NCI-H1048 (cell line): ENCODE data around the gene ABLIM1.

Source experiments
- DNase-seq: peaks from one replicate; lab custom pipeline; 2025; lab: John Stamatoyannopoulos, UW

Gene ABLIM1

DNA sequence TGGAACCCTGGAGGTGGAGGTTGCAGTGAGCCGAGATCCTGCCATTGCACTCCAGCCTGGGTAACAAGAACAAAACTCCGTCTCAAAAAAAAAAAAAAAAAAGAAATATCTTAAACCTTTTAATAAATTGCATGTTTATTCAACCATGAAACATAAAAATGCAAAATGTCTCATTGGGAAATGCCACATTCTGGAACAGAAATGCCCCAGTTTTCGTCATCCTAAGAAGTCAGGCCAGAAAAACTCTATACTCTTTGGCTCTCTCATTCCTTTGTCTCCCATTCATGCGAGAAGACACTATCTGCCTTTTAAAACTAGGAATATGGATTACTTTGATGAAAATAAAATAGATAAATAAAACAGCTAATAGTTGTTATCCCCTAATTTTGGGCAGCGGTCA lies 21.5 kb upstream of the ABLIM1 start:
- no peak for DNase-seq

- no peak for DNase-seq
These were observed 20.7 kb upstream of the ABLIM1 start for GRCh38 chr10:114678820-114679219.

DNA sequence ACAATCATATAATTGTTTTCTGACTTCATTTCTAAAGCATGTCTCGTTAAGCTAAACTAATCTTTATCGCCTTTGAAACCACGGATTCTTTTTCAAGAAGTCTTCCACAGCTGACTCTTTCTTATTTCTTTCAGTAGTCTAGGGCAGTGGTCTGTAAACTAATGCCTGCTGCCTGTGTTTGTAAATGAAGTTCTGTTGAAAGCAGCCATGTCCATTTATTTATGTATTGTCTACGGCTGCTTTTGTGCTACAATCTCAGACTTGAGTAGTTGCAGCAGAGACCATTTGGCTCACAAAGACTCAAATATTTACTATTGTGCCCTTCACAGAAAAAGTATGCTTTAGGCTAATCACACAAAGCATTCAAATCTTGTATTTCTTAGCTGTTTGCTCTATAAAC lies 20.3 kb upstream of the ABLIM1 start:
- no peak for DNase-seq

GRCh38 chr10:114674346-114674745 lies 16.3 kb upstream of the ABLIM1 start:
- DNase-seq: no peak

GRCh38 chr10:114669648-114670047 lies 11.6 kb upstream of the ABLIM1 start:
- no peak for DNase-seq

GRCh38 chr10:114668375-114669080 lies 10.5 kb upstream of the ABLIM1 start:
- DNase-seq: no peak

DNA sequence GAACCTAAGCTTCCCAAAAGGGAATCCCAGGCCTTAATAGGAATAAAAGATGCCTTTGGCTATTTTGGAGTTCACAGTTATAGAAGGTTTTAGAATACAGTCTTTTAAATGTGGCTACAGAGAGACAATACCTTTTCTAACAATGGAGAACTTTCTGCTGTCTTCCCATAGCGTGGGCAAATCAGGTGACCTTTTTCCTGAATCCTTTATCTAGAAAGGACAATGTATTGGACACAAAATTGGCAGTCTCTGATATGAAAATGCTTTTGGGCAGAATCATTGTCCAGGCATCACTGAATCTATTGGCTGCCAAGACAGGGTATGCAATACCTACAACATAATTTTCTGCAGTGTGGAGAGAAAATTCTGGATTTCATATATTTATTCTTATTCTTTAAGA lies 7.8 kb upstream of the ABLIM1 start:
- no peak for DNase-seq

- no peak for DNase-seq
These were observed 7.3 kb upstream of the ABLIM1 start for GRCh38 chr10:114665406-114665805.

GRCh38 chr10:114664127-114664526 lies 6.1 kb upstream of the ABLIM1 start:
- DNase-seq: no peak

DNA sequence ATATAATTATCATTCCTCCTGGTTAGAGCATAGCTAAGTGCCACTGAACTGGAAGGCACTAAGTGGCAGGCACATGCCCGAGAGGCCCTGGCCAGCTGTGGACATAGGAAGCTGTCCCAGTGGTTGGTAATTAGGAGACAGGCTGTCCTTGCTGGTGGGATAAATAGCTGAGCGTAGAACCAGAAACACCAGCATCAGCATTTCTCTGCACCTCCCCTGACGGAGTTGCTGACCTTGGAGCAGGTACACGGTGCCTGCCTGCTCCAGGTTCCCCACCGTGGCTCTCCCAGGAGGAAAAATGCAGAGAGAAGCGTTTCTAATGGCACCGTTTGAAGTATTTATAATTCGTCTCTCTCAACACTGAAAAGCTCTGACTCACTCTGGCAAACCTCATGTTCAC lies 5.6 kb upstream of the ABLIM1 start:
- no peak for DNase-seq

DNA sequence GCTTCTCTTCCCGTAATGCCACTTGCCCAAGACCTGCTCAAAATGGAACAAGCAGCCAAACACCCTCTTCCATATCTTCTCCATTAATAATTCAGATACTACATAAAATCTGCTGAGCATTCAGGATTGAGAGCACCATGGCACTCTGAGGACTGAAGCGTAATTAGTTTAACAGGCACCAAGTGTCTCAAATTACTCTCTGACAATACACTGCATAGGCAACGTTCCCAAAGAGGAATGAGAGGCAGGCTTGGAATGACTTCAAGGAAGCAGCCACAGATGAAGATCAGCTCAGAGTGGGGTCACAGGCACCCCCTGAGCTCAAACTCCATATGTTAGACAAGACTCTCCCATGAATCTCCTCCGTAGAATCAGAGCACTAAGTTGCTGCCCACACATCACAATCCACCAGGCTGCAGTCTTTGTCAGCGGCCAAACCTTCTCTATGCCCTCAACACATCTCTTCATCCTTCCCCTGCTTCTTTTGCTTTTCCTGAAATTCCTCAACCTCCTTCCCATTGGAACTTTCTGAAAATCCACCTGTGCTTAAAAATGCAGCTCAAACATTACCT lies 4.7 kb upstream of the ABLIM1 start:
- DNase-seq: no peak

DNA sequence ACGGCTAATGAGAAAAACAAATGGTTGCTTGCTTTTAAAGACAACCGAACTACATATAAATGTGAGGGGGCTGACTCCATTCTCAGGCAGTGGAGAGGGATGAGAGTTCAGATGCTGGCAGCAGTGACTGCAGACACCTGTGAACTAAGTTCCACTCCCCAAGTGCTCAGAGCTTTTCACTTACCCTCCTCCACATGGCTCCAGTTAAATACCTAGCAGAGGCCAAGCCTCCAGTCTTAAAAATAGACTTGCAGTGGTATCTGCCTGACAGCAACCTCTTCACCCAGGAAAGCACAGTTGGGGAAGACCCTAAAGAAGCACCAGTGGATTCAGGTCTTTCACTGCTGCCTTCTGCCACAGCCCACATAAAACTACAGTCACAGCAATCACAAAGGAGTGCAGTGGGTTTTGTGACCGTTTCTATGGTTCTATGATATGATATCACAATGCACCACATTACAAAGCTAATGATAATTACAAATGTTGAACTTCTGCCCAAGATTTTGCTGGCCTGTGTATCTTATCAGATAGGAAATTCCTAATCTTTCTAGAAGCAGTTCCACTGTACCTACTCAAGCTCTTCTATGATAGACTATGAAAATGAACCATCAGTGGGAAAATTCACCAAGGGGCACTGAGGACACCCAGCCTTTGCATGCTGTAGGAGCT lies 3.3 kb upstream of the ABLIM1 start:
- no peak for DNase-seq

- DNase-seq: no peak
These were observed 2.4 kb downstream of the ABLIM1 start for GRCh38 chr10:114655671-114656070.

- DNase-seq: no peak
These were observed 3.1 kb downstream of the ABLIM1 start for GRCh38 chr10:114654822-114655575.

DNA sequence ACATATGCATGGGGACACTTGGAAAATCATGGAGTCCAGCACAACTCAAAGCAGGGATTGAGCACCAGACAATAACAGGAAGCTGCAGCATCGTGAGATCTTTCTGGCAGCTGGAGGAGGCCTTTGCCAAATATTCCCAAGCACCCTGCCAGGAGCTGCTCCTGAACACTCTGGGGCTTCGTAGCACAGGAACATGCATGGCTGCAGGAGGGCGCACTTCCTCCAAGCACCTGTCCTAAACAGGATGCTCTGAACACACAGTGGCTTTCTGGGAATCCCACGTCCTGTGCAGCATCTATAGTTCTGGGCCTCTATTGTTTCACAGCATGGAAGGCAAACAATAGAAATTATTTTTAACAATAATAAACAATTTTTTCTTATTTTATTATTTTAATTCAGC lies 4.1 kb downstream of the ABLIM1 start:
- DNase-seq: no peak

GRCh38 chr10:114652402-114653368 lies 5.4 kb downstream of the ABLIM1 start:
- DNase-seq: no peak

DNA sequence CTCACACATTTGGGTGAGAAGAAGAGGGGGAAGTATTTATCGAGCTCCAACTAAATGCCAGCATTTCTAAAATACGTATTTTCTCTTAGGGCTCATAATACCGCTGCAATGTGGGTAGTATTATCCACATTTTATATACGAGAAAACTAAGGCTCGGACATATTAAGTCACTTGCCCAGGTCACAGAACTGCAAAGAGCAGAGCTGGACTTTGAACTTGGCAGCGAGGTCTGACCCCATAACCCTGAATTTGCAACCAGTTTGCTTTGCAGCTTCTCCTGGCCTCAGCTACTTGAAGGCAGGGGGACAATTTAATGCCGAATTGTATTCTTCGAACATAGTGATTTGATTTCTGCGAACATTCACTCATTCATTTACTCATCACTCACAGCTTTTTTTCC lies 7.2 kb downstream of the ABLIM1 start:
- no peak for DNase-seq

DNA sequence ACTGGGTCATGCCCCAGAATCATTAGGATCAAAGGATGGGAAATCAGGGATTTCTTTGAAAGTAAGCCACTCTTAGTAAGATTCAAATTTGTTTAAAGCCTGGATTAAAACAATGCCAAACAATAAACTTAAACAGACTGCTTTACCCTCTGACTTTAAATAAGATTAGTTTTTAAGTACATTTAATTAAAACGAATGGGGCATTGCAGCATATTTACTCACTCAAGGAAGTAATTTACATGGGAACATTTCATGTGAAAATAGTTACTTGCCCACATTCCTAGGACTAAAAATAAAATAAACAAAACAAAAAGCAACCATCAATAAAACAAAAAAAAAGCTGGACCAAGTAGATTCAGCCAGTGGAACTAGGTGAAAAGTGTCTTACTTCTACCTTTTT lies 7.8 kb downstream of the ABLIM1 start:
- DNase-seq: no peak

- DNase-seq: no peak
These were observed 8.7 kb downstream of the ABLIM1 start for GRCh38 chr10:114649217-114649903.

GRCh38 chr10:114648368-114648767 lies 9.7 kb downstream of the ABLIM1 start:
- DNase-seq: no peak

DNA sequence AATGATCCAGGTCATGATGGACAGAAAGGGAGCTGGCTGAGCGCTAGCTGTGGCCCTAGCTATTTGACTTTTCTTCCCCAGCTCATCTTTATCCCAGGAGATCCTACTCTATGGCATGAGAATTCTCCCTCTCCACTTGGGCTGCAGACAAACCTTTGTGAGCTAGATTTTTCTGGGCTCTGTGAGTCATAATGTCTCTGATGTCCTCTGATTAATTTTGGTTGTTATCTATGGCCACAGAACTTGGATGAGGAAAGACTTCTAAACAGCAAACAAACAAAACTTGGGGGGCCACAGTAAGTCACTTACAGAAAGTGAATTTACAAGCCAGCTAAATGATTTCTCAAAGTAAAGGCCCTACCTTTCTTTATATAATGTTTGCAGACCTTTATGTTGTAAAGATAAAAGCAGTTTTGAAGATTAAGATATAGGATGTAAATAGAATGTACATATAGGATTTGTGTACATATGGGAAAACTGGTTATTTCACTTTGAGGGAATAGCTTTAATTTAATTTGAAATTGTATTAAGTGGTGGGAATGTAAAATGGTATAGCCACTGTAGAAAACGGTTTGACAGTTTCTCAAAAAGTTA lies 10.4 kb downstream of the ABLIM1 start:
- DNase-seq: no peak
